HG03571 (cell line): ENCODE measurements around the gene EYA3.
"Not testable (repeated sequence)": the region's sequence is repeated elsewhere in the genome, so short reads cannot be mapped to it uniquely, and the experiment has no call there.

Experiments
- ATAC-seq: cut with Tn5 transposase; IDR thresholded peaks from one replicate; pipeline ENCODE4 v1.9.1; 2021; ENCODE audit not compliant: unreplicated experiment

Gene EYA3

GRCh38 chr1:28031173-28031572 is 57.2 kb downstream of the EYA3 start:
- ATAC-seq, result no peak

GRCh38 chr1:28028873-28029654 is 59.3 kb downstream of the EYA3 start:
- no peak for ATAC-seq

- no peak for ATAC-seq
Observed at GRCh38 chr1:28027660-28028059, 60.8 kb downstream of the EYA3 start.

GRCh38 chr1:28027238-28027637 is 61.2 kb downstream of the EYA3 start:
- ATAC-seq, result no peak

- ATAC-seq, result no peak
Observed at GRCh38 chr1:28026329-28026728, 62.1 kb downstream of the EYA3 start.

- no peak for ATAC-seq
Observed at GRCh38 chr1:28021064-28021463, 67.3 kb downstream of the EYA3 start.

- no peak for ATAC-seq
Observed at GRCh38 chr1:28010969-28011368, 77.4 kb downstream of the EYA3 start.

- not testable (repeated sequence) for ATAC-seq
Observed at GRCh38 chr1:28003117-28003516, 85.3 kb downstream of the EYA3 start.

GRCh38 chr1:28002600-28002999 is 85.8 kb downstream of the EYA3 start:
- no peak for ATAC-seq

GRCh38 chr1:27999055-27999454 is 89.4 kb downstream of the EYA3 start:
- ATAC-seq, result no peak

GRCh38 chr1:27994526-27994925 is 93.9 kb downstream of the EYA3 start:
- ATAC-seq, result not testable (repeated sequence)

- ATAC-seq, result no peak
Observed at GRCh38 chr1:27994060-27994459, 94.3 kb downstream of the EYA3 start.

GRCh38 chr1:27993241-27993640 is 95.2 kb downstream of the EYA3 start:
- ATAC-seq, result no peak

GRCh38 chr1:27992276-27992675 is 96.1 kb downstream of the EYA3 start:
- no peak for ATAC-seq

GRCh38 chr1:27990920-27991537 is 97.4 kb downstream of the EYA3 start:
- ATAC-seq, result no peak

GRCh38 chr1:27981145-27981544 is 107.3 kb downstream of the EYA3 start:
- no peak for ATAC-seq

- no peak for ATAC-seq
Observed at GRCh38 chr1:27980216-27980845, 108.1 kb downstream of the EYA3 start.

GRCh38 chr1:27979859-27980201 is 108.6 kb downstream of the EYA3 start:
- no peak for ATAC-seq

- no peak for ATAC-seq
Observed at GRCh38 chr1:27979151-27979858, 109.1 kb downstream of the EYA3 start.

- no peak for ATAC-seq
Observed at GRCh38 chr1:27974417-27974781, 114.0 kb downstream of the EYA3 start.

GRCh38 chr1:27973771-27974416 is 114.5 kb downstream of the EYA3 start:
- ATAC-seq, result no peak
